Activated naive CD8-positive, alpha-beta T cell treated with anti-CD3 and anti-CD28 coated beads, Interleukin-2, amount 50 U/mL, for 24 hours (primary cell): ENCODE results near the gene PDLIM3.

Source experiments
- ATAC-seq: fragments of 150-1000 bp; cut with Tn5 transposase; one replicate; pipeline ENCODE4 v1.10.0; 2021
- DNase-seq: peaks from one replicate; pipeline ENCODE4 v3.0.0; 2021
- H3K27ac Mint-ChIP-seq: one replicate; pipeline ENCODE4 v1.8.0; 2021; ENCODE audit warnings: mild to moderate bottlenecking, mixed read lengths
- H3K27me3 Mint-ChIP-seq: one replicate; pipeline ENCODE4 v1.8.0; 2021; ENCODE audit warnings: mixed read lengths
- H3K36me3 Mint-ChIP-seq: one replicate; pipeline ENCODE4 v1.8.0; 2021; ENCODE audit warnings: low read depth, mixed read lengths
- H3K4me1 Mint-ChIP-seq: one replicate; pipeline ENCODE4 v1.8.0; 2021; ENCODE audit warnings: mixed read lengths
- H3K4me3 Mint-ChIP-seq: one replicate; pipeline ENCODE4 v1.8.0; 2021; ENCODE audit warnings: mild to moderate bottlenecking, moderate library complexity, mixed read lengths
- H3K9me3 Mint-ChIP-seq: one replicate; pipeline ENCODE4 v1.8.0; 2021; ENCODE audit warnings: mixed read lengths

The PDLIM3 gene

DNA sequence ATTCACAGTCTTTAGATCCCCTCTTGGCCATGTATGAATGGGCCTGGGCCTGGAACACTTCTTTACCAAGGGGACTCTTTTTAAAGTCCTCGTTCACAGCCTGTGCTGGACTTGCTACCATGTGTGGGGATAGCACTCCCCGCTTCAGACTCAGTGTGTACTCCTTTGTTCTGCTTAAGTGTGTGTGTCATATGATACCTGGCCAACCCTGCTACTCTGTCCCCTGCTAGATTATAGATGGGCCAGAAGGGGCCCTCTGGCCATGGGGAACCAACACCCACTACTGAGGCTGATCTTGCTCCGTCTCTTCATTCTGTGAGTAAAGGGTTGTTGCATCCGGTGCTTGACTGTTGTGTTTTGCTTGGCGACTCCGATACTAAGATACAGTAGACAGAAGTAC, 71.8 kb downstream of the PDLIM3 start:
- Mint-ChIP-seq H3K27ac (no peak overlapping the region), H3K9me3 (no peaks in the 10 kb centered on the region), H3K27me3 (peaks cover 12% of the 10 kb centered on the region), H3K36me3 (no peaks in the 10 kb centered on the region), H3K4me3 (no peak overlapping the region), H3K4me1 (no peaks in the 10 kb centered on the region)
- ATAC-seq: no peak
- no peak for DNase-seq

- no peaks in the 10 kb centered on the region for H3K36me3 Mint-ChIP-seq
- peaks cover 7% of the 10 kb centered on the region for H3K27me3 Mint-ChIP-seq
- no peak overlapping the region for H3K4me3 Mint-ChIP-seq
- DNase-seq: no peak
- no peak for ATAC-seq
- H3K9me3 Mint-ChIP-seq: no peaks in the 10 kb centered on the region
- H3K4me1 Mint-ChIP-seq: no peaks in the 10 kb centered on the region
- H3K27ac Mint-ChIP-seq: no peak overlapping the region
Observed at GRCh38 chr4:185461565-185461964, 73.7 kb downstream of the PDLIM3 start.

- H3K4me1 Mint-ChIP-seq: no peaks in the 10 kb centered on the region
- no peak overlapping the region for H3K27ac Mint-ChIP-seq
- no peak overlapping the region for H3K4me3 Mint-ChIP-seq
- ATAC-seq (no peak), DNase-seq (no peak)
- peaks cover 7% of the 10 kb centered on the region for H3K27me3 Mint-ChIP-seq
- no peaks in the 10 kb centered on the region for H3K9me3 Mint-ChIP-seq
- no peaks in the 10 kb centered on the region for H3K36me3 Mint-ChIP-seq
Observed at GRCh38 chr4:185457136-185457535, 78.2 kb downstream of the PDLIM3 start.

GRCh38 chr4:185456131-185456530, 79.2 kb downstream of the PDLIM3 start:
- Mint-ChIP-seq H3K27ac (no peak overlapping the region), H3K36me3 (no peaks in the 10 kb centered on the region), H3K9me3 (no peaks in the 10 kb centered on the region), H3K4me1 (no peaks in the 10 kb centered on the region), H3K27me3 (peaks cover 7% of the 10 kb centered on the region), H3K4me3 (no peak overlapping the region)
- DNase-seq (no peak), ATAC-seq (no peak)
